Neural crest cell (in vitro differentiated cells): ENCODE data around the gene TCF20. TPM values are rescaled to one million over a fixed set of nuclear protein-coding genes. Genes with fewer than 3 reads are reported as not detected.

Source experiments
- DNase-seq: peaks from one replicate; pipeline ENCODE4 v3.0.0; 2021; ENCODE audit warnings: low read depth, mixed read lengths, low spot score
- H3K27ac Mint-ChIP-seq: one replicate; pipeline ENCODE4 v1.8.0; 2021; ENCODE audit warnings: mild to moderate bottlenecking, mixed read lengths; ENCODE audit not compliant: unreplicated experiment
- H3K27me3 Mint-ChIP-seq: 2 replicates; pipeline ENCODE4 v1.8.0; 2021; ENCODE audit warnings: low read depth, mild to moderate bottlenecking, mixed read lengths
- H3K36me3 Mint-ChIP-seq: 2 replicates; pipeline ENCODE4 v1.8.0; 2021; ENCODE audit warnings: low read depth, mild to moderate bottlenecking, mixed read lengths
- H3K4me1 Mint-ChIP-seq: 2 replicates; pipeline ENCODE4 v1.8.0; 2021; ENCODE audit warnings: mixed read lengths
- H3K4me3 Mint-ChIP-seq: one replicate; pipeline ENCODE4 v1.8.0; 2021; ENCODE audit warnings: mild to moderate bottlenecking, mixed read lengths
- H3K9me3 Mint-ChIP-seq: 2 replicates; pipeline ENCODE4 v1.8.0; 2021; ENCODE audit warnings: mixed read lengths
- CTCF ChIP-seq: fragments of 200-600 bp; sonication (generic); conservative IDR thresholded peaks from 2 replicates; pipeline ENCODE4 v1.5.0; 2021; ENCODE audit warnings: antibody characterized with exemption, mild to moderate bottlenecking
- total RNA-seq: library from RNA; stranded (reverse); gene quantifications from 2 replicates; pipeline ENCODE4 v1.2.1, GENCODE V29; 2021

TCF20 gene
- total RNA-seq, 1 donor from 2014 or later, result 67.5 TPM

- DNase-seq, result no peak
- H3K36me3 Mint-ChIP-seq, result no peaks in the 10 kb centered on the region
- H3K4me1 Mint-ChIP-seq, result peaks cover 33% of the 10 kb centered on the region
- H3K4me3 Mint-ChIP-seq, result no peak overlapping the region
- no peak overlapping the region for H3K27ac Mint-ChIP-seq
- no peak for TF ChIP-seq CTCF
- H3K27me3 Mint-ChIP-seq, result peaks cover 12% of the 10 kb centered on the region
- H3K9me3 Mint-ChIP-seq, result no peaks in the 10 kb centered on the region
Observed at GRCh38 chr22:42275176-42275575, 4.7 kb upstream of the TCF20 start.

DNA sequence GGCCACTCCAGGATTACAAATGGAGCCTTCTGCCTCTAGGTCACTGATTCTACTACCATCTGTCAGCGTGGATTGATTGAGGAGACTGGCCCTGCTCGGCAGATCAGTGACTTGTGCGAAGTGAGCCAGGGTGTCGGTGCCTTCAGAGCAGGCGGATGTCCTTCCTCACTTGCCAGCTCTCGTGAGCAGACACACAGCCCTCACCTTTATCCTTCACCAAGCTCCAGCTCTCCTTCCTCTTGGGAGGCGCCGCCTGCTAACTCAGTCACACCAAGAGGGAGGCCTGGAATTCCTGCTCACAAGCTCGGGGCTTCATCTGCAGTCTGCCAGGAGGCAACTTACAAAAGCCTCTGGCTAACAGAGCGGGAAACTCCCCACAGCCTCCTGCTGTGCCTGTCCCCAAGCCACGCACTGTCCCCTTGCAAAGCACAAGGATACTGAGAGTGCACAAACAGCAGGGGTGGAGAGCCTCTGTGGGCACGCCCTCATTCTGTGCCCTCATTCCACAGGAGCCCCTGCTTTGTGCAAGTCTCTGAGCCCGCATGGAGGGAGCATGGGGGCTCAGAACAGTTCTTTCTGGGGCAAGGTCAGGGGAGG lies 3.5 kb upstream of the TCF20 start:
- H3K9me3 Mint-ChIP-seq, result no peaks in the 10 kb centered on the region
- peak overlapping the region; percentile 80 for H3K4me3 Mint-ChIP-seq
- peaks cover 8% of the 10 kb centered on the region for H3K27me3 Mint-ChIP-seq
- peaks cover 38% of the 10 kb centered on the region for H3K4me1 Mint-ChIP-seq
- no peak for TF ChIP-seq CTCF
- H3K27ac Mint-ChIP-seq, result no peak overlapping the region
- no peaks in the 10 kb centered on the region for H3K36me3 Mint-ChIP-seq
- DNase-seq, result no peak

- H3K36me3 Mint-ChIP-seq, result no peaks in the 10 kb centered on the region
- H3K27me3 Mint-ChIP-seq, result peaks cover 8% of the 10 kb centered on the region
- DNase-seq, result no peak
- peaks cover 46% of the 10 kb centered on the region for H3K4me1 Mint-ChIP-seq
- peak overlapping the region; percentile 91 for H3K4me3 Mint-ChIP-seq
- TF ChIP-seq CTCF, result no peak
- no peak overlapping the region for H3K27ac Mint-ChIP-seq
- H3K9me3 Mint-ChIP-seq, result no peaks in the 10 kb centered on the region
Observed at GRCh38 chr22:42272431-42272999, 2.1 kb upstream of the TCF20 start.

- H3K9me3 Mint-ChIP-seq, result no peaks in the 10 kb centered on the region
Observed at GRCh38 chr22:42271906-42272305, 1.5 kb upstream of the TCF20 start.

GRCh38 chr22:42271191-42271813 lies 849 bp upstream of the TCF20 start:
- Mint-ChIP-seq H3K4me3 (peak overlapping the region; percentile 91), H3K9me3 (no peaks in the 10 kb centered on the region), H3K4me1 (peaks cover 40% of the 10 kb centered on the region), H3K36me3 (no peaks in the 10 kb centered on the region), H3K27ac (no peak overlapping the region), H3K27me3 (peaks cover 3% of the 10 kb centered on the region)
- DNase-seq, result no peak
- TF ChIP-seq CTCF, result no peak

More at GRCh38 chr22:42271906-42272305, 1.5 kb upstream of the TCF20 start:
- Mint-ChIP-seq H3K4me3 (peak overlapping the region; percentile 91), H3K36me3 (no peaks in the 10 kb centered on the region), H3K4me1 (peaks cover 42% of the 10 kb centered on the region), H3K27me3 (peaks cover 3% of the 10 kb centered on the region), H3K27ac (no peak overlapping the region)
- no peak for TF ChIP-seq CTCF
- DNase-seq, result no peak
